T-helper 2 cell treated with Interferon-gamma antibody and Interleukin-4, amounts not matched to agents 5 μg/mL and 100 μg/mL, for 36 hours (primary cell): ENCODE data around the gene AKIRIN2.

ENCODE experiments used
- DNase-seq: peaks from one replicate; pipeline ENCODE4 v3.0.0; 2021; ENCODE audit warnings: low spot score
- H3K27ac Mint-ChIP-seq: one replicate; pipeline ENCODE4 v1.8.0; 2021; ENCODE audit warnings: mild to moderate bottlenecking, mixed read lengths
- H3K27me3 Mint-ChIP-seq: one replicate; pipeline ENCODE4 v1.8.0; 2021; ENCODE audit warnings: low read depth, mixed read lengths
- H3K36me3 Mint-ChIP-seq: one replicate; pipeline ENCODE4 v1.8.0; 2021; ENCODE audit warnings: low read depth, mixed read lengths
- H3K4me1 Mint-ChIP-seq: one replicate; pipeline ENCODE4 v1.8.0; 2021; ENCODE audit warnings: low read depth, mixed read lengths
- H3K4me3 Mint-ChIP-seq: one replicate; pipeline ENCODE4 v1.8.0; 2022; ENCODE audit warnings: mild to moderate bottlenecking, moderate library complexity, mixed read lengths
- H3K9me3 Mint-ChIP-seq: one replicate; pipeline ENCODE4 v1.8.0; 2021; ENCODE audit warnings: mixed read lengths

Gene AKIRIN2

GRCh38 chr6:87639373-87639772, 62.7 kb downstream of the AKIRIN2 start:
- Mint-ChIP-seq H3K4me3 (no peak overlapping the region), H3K27ac (no peak overlapping the region), H3K36me3 (peaks cover 20% of the 10 kb centered on the region), H3K4me1 (peaks cover 5% of the 10 kb centered on the region), H3K27me3 (no peaks in the 10 kb centered on the region), H3K9me3 (no peaks in the 10 kb centered on the region)
- DNase-seq: no peak

- peaks cover 29% of the 10 kb centered on the region for H3K36me3 Mint-ChIP-seq
- H3K4me1 Mint-ChIP-seq: peaks cover 8% of the 10 kb centered on the region
- H3K27ac Mint-ChIP-seq: no peak overlapping the region
- H3K9me3 Mint-ChIP-seq: no peaks in the 10 kb centered on the region
- no peak overlapping the region for H3K4me3 Mint-ChIP-seq
- no peaks in the 10 kb centered on the region for H3K27me3 Mint-ChIP-seq
- no peak for DNase-seq
These were observed 64.9 kb downstream of the AKIRIN2 start for GRCh38 chr6:87637106-87637505.

GRCh38 chr6:87636315-87636714, 65.7 kb downstream of the AKIRIN2 start:
- Mint-ChIP-seq H3K4me1 (peaks cover 8% of the 10 kb centered on the region), H3K9me3 (no peaks in the 10 kb centered on the region), H3K4me3 (no peak overlapping the region), H3K36me3 (peaks cover 29% of the 10 kb centered on the region), H3K27ac (no peak overlapping the region), H3K27me3 (no peaks in the 10 kb centered on the region)
- no peak for DNase-seq

GRCh38 chr6:87633851-87634250, 68.2 kb downstream of the AKIRIN2 start:
- Mint-ChIP-seq H3K36me3 (peaks cover 36% of the 10 kb centered on the region), H3K9me3 (no peaks in the 10 kb centered on the region), H3K27me3 (no peaks in the 10 kb centered on the region), H3K4me1 (peaks cover 3% of the 10 kb centered on the region), H3K4me3 (no peak overlapping the region), H3K27ac (no peak overlapping the region)
- DNase-seq: no peak

- H3K9me3 Mint-ChIP-seq: no peaks in the 10 kb centered on the region
- no peak overlapping the region for H3K27ac Mint-ChIP-seq
- no peak overlapping the region for H3K4me3 Mint-ChIP-seq
- DNase-seq: no peak
- peaks cover 36% of the 10 kb centered on the region for H3K36me3 Mint-ChIP-seq
- peaks cover 3% of the 10 kb centered on the region for H3K4me1 Mint-ChIP-seq
- no peaks in the 10 kb centered on the region for H3K27me3 Mint-ChIP-seq
These were observed 71.3 kb downstream of the AKIRIN2 start for GRCh38 chr6:87630746-87631145.

- Mint-ChIP-seq H3K36me3 (peaks cover 42% of the 10 kb centered on the region), H3K27me3 (no peaks in the 10 kb centered on the region)
These were observed 73.2 kb downstream of the AKIRIN2 start for GRCh38 chr6:87628881-87629280.

GRCh38 chr6:87628424-87628823, 73.6 kb downstream of the AKIRIN2 start:
- Mint-ChIP-seq H3K4me1 (peaks cover 11% of the 10 kb centered on the region), H3K4me3 (no peak overlapping the region), H3K36me3 (peaks cover 44% of the 10 kb centered on the region), H3K27me3 (no peaks in the 10 kb centered on the region), H3K27ac (no peak overlapping the region), H3K9me3 (no peaks in the 10 kb centered on the region)
- no peak for DNase-seq

More at GRCh38 chr6:87628881-87629280, 73.2 kb downstream of the AKIRIN2 start:
- H3K4me3 Mint-ChIP-seq: no peak overlapping the region
- no peaks in the 10 kb centered on the region for H3K9me3 Mint-ChIP-seq
- no peak for DNase-seq
- H3K4me1 Mint-ChIP-seq: peaks cover 9% of the 10 kb centered on the region
- no peak overlapping the region for H3K27ac Mint-ChIP-seq
